Lower lobe of right lung (tissue), 2 donors: ENCODE data around the gene ERVW-1. TPM values are rescaled to one million over a fixed set of nuclear protein-coding genes. Genes with fewer than 3 reads are reported as not detected.
A peak's percentile ranks its signal among the peaks of the same experiment; 100 is the strongest.

Source experiments
- ATAC-seq, 2 donors: fragments of 200-7000 bp; cut with Tn5 transposase; one replicate each; pipeline ENCODE4 v1.9.1; 2020 to 2022; ENCODE audit warnings: mild to moderate bottlenecking in 2 of 2, moderate library complexity in 2 of 2
- DNase-seq: peaks from one replicate; pipeline ENCODE4 v3.0.0-alpha.2; 2020
- H3K27ac ChIP-seq: fragments of 200-600 bp; one replicate; pipeline ENCODE4 v1.8.0; 2022
- H3K27me3 ChIP-seq: fragments of 200-600 bp; one replicate; pipeline ENCODE4 v1.8.0; 2022; ENCODE audit warnings: low read depth
- H3K36me3 ChIP-seq: fragments of 200-600 bp; one replicate; pipeline ENCODE4 v1.8.0; 2022; ENCODE audit warnings: mild to moderate bottlenecking
- H3K4me1 ChIP-seq: fragments of 200-600 bp; one replicate; pipeline ENCODE4 v1.8.0; 2022
- H3K4me3 ChIP-seq: fragments of 200-600 bp; one replicate; pipeline ENCODE4 v1.8.0; 2022; ENCODE audit warnings: mild to moderate bottlenecking
- H3K9me3 ChIP-seq: fragments of 200-600 bp; one replicate; pipeline ENCODE4 v1.8.0; 2022
- CTCF ChIP-seq: fragments of 200-600 bp; IDR thresholded peaks from one replicate; pipeline ENCODE4 v1.8.0; 2022; ENCODE audit warnings: antibody characterized with exemption, mild to moderate bottlenecking
- intact Hi-C: fragments of 100-400 bp; cut with DNase I; formaldehyde crosslinking; loops from one replicate; pipeline ENCODE4 v1.11.0; 2022
- total RNA-seq: library from RNA; stranded (reverse); fragmentation: NEBNext Ultra II Directional; extraction: Animal tissue kit (Norgen Biotek cat#: 25700); gene quantifications from one replicate; pipeline ENCODE4 v1.2.1, GENCODE V29; 2021
- donor health status: DM: no; HTN: yes; CAD: no; lungs with severe emphysema.

Gene ERVW-1
- total RNA-seq, 1 donor from 2014 or later, result not detected

- Histone ChIP-seq H3K4me3 (no peak overlapping the region), H3K9me3 (no peaks in the 10 kb centered on the region), H3K4me1 (peaks cover 6% of the 10 kb centered on the region), H3K27ac (no peak overlapping the region), H3K27me3 (peaks cover 17% of the 10 kb centered on the region), H3K36me3 (no peaks in the 10 kb centered on the region)
- DNase-seq (no peak), ATAC-seq (no peak)
- intact Hi-C loops, result no loop called here
- TF ChIP-seq CTCF, result no peak
Observed at GRCh38 chr7:92427193-92427592, 50.6 kb downstream of the ERVW-1 start.

GRCh38 chr7:92425311-92425947 is 52.3 kb downstream of the ERVW-1 start:
- no peak overlapping the region for H3K27ac ChIP-seq
- no peak for TF ChIP-seq CTCF
- peaks cover 6% of the 10 kb centered on the region for H3K4me1 ChIP-seq
- no peaks in the 10 kb centered on the region for H3K36me3 ChIP-seq
- intact Hi-C loops, result no loop called here
- peaks cover 17% of the 10 kb centered on the region for H3K27me3 ChIP-seq
- DNase-seq (no peak), ATAC-seq (no peak)
- H3K9me3 ChIP-seq, result no peaks in the 10 kb centered on the region
- H3K4me3 ChIP-seq, result no peak overlapping the region

- peak overlapping the region; percentile 43 for H3K27ac ChIP-seq
- peak; percentile 25 to 36 for ATAC-seq
- intact Hi-C loops, result no loop called here
Observed at GRCh38 chr7:92423710-92424131, 54.0 kb downstream of the ERVW-1 start.

GRCh38 chr7:92422926-92423325 is 54.8 kb downstream of the ERVW-1 start:
- Histone ChIP-seq H3K27ac (no peak overlapping the region), H3K36me3 (no peaks in the 10 kb centered on the region), H3K9me3 (no peaks in the 10 kb centered on the region), H3K4me3 (no peak overlapping the region), H3K27me3 (peaks cover 17% of the 10 kb centered on the region), H3K4me1 (peaks cover 6% of the 10 kb centered on the region)
- no peak for TF ChIP-seq CTCF
- ATAC-seq, result no peak
- intact Hi-C loops, result no loop called here
- no peak for DNase-seq

More at GRCh38 chr7:92423710-92424131, 54.0 kb downstream of the ERVW-1 start:
- Histone ChIP-seq H3K27me3 (peaks cover 17% of the 10 kb centered on the region), H3K9me3 (no peaks in the 10 kb centered on the region), H3K36me3 (no peaks in the 10 kb centered on the region), H3K4me3 (peak overlapping the region; percentile 57), H3K4me1 (peaks cover 6% of the 10 kb centered on the region)
- TF ChIP-seq CTCF, result no peak
- no peak for DNase-seq

GRCh38 chr7:92421676-92422435 is 55.9 kb downstream of the ERVW-1 start:
- DNase-seq (no peak), ATAC-seq (no peak)
- peaks cover 6% of the 10 kb centered on the region for H3K4me1 ChIP-seq
- no peak overlapping the region for H3K27ac ChIP-seq
- no peak for TF ChIP-seq CTCF
- peaks cover 13% of the 10 kb centered on the region for H3K27me3 ChIP-seq
- H3K4me3 ChIP-seq, result no peak overlapping the region
- no peaks in the 10 kb centered on the region for H3K9me3 ChIP-seq
- intact Hi-C loops, result no loop called here
- H3K36me3 ChIP-seq, result no peaks in the 10 kb centered on the region

Other genes with a start within 250 kb of the ERVW-1 start
- gene KRIT1, start 232.0 kb downstream of the ERVW-1 start, total RNA-seq, result 49.0 TPM
- 48.0 TPM for gene ANKIB1, start 232.0 kb downstream of the ERVW-1 start, total RNA-seq
- gene GATAD1, start 30.5 kb downstream of the ERVW-1 start, total RNA-seq, result 39.9 TPM
- 12.4 TPM for gene PEX1, start 50.6 kb upstream of the ERVW-1 start, total RNA-seq
- gene RBM48, start 50.8 kb upstream of the ERVW-1 start, total RNA-seq, result 16.5 TPM
- 22.8 TPM for gene FAM133B, start 112.4 kb upstream of the ERVW-1 start, total RNA-seq